ENCODE data around the gene MYBPH. TPM values are rescaled to one million over a fixed set of nuclear protein-coding genes. Genes with fewer than 3 reads are reported as not detected.

The MYBPH gene
- total RNA-seq, 4 donors from 2014 or later, result 0.37 TPM; not detected in 3

DNA sequence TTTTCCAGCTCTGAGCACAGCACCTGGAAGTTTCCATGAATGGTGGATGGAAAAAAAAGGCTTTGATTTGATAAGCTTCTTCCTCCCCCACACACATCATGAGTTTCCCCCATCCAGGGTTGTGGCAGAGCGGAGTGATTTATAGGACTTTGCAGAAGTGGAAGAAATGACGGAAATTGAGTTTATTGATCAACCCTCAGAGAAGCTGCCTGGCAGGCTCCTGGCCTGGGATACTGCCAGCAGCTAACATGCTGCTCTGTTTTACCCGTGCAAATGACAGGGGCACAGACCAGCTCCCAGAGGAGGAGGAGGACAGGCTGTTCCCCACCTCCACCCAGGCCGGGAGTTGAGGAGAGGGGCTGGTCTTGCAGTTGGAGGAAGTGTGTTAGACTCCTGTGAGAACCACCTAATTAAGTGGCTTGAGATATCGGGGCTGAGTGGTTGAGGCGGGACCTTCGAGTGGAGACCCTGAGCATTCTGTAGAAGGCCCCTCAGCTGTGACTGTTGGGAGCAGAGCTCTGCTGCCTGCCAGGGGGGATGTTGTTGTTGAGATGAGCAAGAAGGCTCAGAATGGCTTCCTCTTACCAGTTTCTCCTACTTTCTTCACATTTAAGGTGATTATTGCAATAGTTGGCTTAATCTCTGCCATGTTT is 26.3 kb downstream of the MYBPH start:
- no peak for DNase-seq (ENCODE audit: low spot score)
- TF ChIP-seq, protein P1, sequence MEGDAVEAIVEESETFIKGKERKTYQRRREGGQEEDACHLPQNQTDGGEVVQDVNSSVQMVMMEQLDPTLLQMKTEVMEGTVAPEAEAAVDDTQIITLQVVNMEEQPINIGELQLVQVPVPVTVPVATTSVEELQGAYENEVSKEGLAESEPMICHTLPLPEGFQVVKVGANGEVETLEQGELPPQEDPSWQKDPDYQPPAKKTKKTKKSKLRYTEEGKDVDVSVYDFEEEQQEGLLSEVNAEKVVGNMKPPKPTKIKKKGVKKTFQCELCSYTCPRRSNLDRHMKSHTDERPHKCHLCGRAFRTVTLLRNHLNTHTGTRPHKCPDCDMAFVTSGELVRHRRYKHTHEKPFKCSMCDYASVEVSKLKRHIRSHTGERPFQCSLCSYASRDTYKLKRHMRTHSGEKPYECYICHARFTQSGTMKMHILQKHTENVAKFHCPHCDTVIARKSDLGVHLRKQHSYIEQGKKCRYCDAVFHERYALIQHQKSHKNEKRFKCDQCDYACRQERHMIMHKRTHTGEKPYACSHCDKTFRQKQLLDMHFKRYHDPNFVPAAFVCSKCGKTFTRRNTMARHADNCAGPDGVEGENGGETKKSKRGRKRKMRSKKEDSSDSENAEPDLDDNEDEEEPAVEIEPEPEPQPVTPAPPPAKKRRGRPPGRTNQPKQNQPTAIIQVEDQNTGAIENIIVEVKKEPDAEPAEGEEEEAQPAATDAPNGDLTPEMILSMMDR (IDR thresholded peaks at IDR 0.05), result no peak
- no peak for ATAC-seq (ENCODE audit: low FRiP score)

DNA sequence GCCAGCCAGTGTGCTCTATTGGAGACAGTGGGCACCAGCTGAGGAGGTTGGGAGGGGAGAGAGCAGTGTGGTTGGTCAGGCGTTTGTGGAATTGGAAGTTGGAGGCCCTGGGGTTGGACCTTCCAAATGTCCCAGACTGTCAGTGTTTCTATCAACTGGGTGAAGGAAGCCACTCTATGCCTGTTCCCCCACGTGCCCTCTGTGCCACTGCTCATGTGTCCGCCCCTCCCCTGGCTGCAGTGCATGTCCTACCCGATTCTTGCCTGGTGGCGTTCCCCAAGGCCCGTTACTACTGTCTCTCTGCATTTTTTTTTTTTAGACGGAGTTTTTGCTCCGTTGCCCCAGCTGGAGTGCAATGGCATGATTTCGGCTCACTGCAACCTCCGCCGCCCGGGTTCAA is 27.0 kb downstream of the MYBPH start:
- no peak for DNase-seq (ENCODE audit: low spot score)
- ATAC-seq (ENCODE audit: low FRiP score), result no peak
- TF ChIP-seq, protein P1 (IDR thresholded peaks at IDR 0.05), result no peak

DNA sequence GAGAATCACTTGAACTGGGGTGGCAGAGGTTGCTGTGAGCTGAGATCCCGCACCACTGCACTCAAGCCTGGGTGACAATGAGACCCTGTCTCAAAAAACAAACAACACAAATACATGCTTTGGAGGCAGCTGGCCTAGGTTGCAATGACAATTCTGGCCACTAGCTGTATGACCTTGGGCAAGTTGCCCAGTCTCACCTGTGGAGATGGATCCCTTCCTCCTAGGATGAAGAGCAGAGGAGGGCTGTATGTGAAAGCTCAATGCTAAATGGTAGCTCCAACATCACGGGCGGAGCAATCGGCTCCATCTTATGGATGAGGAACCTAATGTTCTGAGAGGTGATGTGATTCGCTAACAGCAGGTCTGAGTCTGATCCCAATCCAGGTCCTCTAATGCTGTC is 27.5 kb downstream of the MYBPH start:
- DNase-seq (ENCODE audit: low spot score) (no peak), ATAC-seq (ENCODE audit: low FRiP score) (no peak)
- TF ChIP-seq, protein P1 (IDR thresholded peaks at IDR 0.05), result no peak

DNA sequence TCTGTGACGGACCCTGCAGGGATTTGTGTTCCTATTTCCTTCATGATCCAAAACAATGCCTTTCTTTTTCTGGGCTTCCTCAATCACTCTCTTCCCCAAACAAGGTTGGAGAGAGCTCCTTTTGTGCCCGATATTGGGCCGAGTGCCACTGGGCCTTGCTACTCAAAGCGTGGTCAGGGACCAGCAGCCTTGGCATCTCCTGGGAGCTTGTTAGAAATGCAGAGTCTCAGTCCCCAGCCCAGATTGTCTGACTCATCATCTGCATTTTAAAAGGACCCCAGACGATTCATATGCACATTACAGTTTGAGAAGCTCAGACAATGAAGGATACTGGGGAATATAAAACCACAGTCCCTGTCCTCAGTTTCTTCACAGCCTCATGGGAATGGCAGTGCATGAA is 28.2 kb downstream of the MYBPH start:
- no peak for DNase-seq (ENCODE audit: low spot score)
- no peak for ATAC-seq (ENCODE audit: low FRiP score)
- TF ChIP-seq, protein P1 (IDR thresholded peaks at IDR 0.05), result no peak

DNA sequence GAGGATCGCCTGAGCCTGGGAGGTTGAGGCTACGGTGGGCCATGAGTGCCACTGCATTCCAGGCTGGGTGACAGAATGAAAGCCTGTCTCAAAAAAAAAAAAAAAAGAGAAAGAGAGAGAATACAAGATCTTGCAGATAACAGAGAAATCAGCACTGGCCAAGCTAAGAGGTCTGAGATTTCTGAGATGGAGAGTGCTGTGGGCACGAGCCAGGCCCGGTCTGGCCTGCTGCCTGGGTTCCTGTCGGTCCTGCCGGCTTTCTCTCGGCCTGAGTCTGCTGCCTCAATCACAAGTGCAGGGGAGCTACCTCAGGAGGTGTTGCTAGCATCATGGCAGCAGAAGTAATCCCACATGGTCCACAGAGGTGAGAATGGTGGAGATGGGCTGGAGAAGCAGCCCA is 29.1 kb downstream of the MYBPH start:
- DNase-seq (ENCODE audit: low spot score), result no peak
- no peak for ATAC-seq (ENCODE audit: low FRiP score)
- TF ChIP-seq, protein P1 (IDR thresholded peaks at IDR 0.05), result no peak

DNA sequence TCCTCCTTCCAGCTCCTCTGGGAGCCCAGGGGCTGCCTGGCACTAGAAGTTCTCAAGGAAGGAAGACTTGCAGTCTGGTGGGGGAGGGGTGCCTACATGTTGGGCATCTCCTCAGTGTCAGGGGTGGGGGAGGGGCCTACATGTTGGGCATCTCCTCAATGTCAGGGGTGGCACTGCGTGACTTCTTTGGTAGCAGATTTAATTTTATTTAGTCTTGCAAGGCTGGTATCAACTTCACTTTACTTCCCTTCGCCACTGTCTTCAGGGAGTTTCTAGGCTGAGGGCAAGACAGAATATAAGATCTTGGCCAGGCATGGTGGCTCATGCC is 29.6 kb downstream of the MYBPH start:
- no peak for DNase-seq (ENCODE audit: low spot score)
- ATAC-seq (ENCODE audit: low FRiP score), result no peak

More for the DNA sequence above, 29.6 kb downstream of the MYBPH start:
- TF ChIP-seq, protein P1 (IDR thresholded peaks at IDR 0.05), result no peak
